ENCODE measurements around the gene AADACL2.

DNA sequence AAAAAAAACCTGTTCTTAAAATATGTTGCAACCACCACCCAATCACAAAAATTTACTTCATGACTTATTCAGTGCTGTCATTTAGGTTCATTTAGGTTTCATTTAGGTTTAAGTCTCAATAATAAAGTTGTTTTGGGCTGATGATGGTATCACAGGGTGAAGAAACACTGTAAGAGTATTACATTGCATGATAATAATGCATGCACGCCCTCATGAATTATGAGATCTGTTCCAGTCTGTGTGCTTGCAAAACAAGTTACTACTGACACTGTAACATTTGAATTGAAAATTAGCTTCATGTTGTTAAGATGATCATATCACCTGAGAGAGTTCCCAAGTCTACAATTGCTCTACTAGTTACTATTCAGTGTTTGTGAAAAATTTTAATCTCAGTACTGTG lies at the start of gene AADACL2:
- TF ChIP-seq, protein P1, sequence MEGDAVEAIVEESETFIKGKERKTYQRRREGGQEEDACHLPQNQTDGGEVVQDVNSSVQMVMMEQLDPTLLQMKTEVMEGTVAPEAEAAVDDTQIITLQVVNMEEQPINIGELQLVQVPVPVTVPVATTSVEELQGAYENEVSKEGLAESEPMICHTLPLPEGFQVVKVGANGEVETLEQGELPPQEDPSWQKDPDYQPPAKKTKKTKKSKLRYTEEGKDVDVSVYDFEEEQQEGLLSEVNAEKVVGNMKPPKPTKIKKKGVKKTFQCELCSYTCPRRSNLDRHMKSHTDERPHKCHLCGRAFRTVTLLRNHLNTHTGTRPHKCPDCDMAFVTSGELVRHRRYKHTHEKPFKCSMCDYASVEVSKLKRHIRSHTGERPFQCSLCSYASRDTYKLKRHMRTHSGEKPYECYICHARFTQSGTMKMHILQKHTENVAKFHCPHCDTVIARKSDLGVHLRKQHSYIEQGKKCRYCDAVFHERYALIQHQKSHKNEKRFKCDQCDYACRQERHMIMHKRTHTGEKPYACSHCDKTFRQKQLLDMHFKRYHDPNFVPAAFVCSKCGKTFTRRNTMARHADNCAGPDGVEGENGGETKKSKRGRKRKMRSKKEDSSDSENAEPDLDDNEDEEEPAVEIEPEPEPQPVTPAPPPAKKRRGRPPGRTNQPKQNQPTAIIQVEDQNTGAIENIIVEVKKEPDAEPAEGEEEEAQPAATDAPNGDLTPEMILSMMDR (IDR thresholded peaks at IDR 0.05) = no peak
- TF ChIP-seq POLR2A (IDR thresholded peaks at IDR 0.05) = no peak

Data from tibial nerve (tissue), 3 donors.